ENCODE results near the gene LRRTM1.

DNA sequence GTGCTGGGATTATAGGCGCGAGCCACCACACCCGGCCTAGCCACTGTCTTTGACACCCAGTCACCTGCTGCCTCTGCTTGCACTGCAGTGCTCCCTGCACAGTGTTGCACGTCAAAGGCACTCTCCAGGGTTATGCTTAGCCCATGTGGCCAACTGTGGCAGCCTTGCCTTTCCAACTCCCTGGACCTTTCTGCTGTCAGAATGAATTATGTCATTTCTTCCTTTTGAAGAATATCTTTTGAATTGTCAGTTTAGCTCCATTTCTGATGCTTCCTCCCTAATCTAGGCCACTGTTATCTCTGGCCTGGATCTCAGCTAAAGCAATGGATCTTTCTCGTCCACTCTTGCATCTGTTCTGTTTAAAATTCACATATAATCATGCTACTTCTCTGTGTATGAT is 29.3 kb upstream of the LRRTM1 start:
- TF ChIP-seq CTCF (IDR thresholded peaks at IDR 0.05; ENCODE audit: low read depth, low read length, missing input control) (no peak), RXRA (IDR thresholded peaks at IDR 0.05) (no peak), MAX (IDR thresholded peaks at IDR 0.05) (no peak), REST (IDR thresholded peaks at IDR 0.05) (no peak), YY1 (IDR thresholded peaks at IDR 0.05) (no peak), FOXA2 (IDR thresholded peaks at IDR 0.05) (no peak), RAD21 (IDR thresholded peaks at IDR 0.05) (no peak), SP1 (IDR thresholded peaks at IDR 0.05) (no peak)
- TF ChIP-seq, protein P1, sequence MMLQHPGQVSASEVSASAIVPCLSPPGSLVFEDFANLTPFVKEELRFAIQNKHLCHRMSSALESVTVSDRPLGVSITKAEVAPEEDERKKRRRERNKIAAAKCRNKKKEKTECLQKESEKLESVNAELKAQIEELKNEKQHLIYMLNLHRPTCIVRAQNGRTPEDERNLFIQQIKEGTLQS (IDR thresholded peaks at IDR 0.05) = no peak
